Measurements from ENCODE around the gene TRAPPC6A. TPM values are rescaled to one million over a fixed set of nuclear protein-coding genes. Genes with fewer than 3 reads are reported as not detected.
A peak's percentile ranks its signal among the peaks of the same experiment; 100 is the strongest.
"Not testable (repeated sequence)": the region's sequence is repeated elsewhere in the genome, so short reads cannot be mapped to it uniquely, and the experiment has no call there.

The TRAPPC6A gene
- total RNA-seq, 1 donor from 2014 or later, result 19.6 TPM

DNA sequence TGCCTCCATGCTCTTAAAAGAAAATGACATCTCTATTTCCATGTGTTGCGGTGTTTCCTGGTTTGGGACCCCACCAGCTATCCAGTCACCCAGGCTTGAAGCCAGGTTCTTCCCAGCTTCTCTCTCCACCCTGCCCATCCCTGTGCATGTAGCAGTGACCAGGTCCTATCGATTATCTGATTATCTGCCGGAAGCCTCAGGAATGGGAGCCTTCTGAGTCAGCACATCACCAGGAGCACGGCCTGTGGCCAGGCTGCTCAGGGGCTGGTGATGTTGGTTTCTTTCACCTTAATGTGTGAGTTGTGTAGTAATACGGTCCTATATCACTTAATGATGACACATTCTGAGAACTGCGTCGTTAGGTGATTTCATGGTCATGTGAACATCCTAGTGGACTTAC is 51.4 kb downstream of the TRAPPC6A start:
- no peak for ATAC-seq

GRCh38 chr19:45125975-45126493 is 52.0 kb downstream of the TRAPPC6A start:
- peak; percentile 61 for ATAC-seq

DNA sequence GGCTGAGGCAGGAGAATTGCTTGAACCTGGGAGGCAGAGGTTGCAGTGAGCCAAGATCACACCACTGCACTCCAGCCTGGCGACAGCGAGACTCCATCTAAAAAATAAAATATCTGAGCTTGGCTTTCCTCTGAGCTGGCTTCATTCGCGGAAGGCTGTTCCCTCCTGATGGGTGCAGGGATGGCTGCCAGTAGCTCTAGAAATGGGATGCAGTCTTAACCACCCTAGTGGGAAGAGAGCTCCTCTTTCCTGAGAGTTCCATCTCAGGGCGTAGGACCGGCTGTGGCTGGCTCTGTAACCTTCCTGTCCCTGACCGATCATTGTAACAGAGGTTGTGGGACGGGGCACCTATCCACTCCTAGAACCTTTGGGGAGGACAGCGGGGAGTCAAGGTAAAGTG is 52.7 kb downstream of the TRAPPC6A start:
- no peak for ATAC-seq

DNA sequence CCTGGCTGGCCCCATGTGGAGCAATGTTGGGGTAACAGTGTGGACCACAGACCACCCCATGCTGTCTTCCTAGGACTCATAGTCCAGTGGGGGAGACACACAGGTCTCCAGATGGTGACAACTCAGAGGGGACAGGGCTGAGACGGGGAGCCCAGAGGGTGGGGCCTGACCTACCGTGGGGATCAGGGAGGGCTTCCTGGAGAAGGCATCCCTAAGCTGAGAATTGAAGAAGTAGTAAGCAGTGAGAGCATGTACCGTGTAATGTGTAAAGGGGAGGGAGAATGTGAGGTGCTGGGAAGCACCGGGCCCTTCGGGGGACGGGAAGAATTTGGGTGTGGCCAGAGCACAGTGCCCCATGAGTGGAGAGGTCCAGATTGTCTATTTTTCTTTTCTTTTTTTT is 54.0 kb downstream of the TRAPPC6A start:
- ATAC-seq, result peak; percentile 2

DNA sequence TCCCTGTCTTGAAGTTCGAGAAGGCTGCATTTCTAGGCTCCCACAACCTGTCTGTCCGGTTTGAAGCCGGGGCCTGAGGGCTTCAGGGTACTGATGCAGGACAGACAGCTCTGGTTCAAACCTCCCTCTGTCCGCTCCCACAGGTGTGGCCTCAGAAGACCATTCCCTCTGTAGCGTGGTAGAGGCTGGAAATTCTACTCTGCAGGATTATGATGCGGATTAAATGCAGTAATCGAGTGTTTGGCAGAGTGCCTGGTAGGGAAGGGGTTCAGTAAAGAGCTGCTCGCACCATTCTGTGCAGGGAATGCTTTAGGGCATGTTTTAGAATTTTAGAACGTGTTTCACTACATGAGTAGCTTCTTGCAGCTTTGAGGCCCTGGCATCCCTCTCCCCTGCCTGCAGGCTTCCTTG is 54.6 kb downstream of the TRAPPC6A start:
- peak; percentile 91 for ATAC-seq

GRCh38 chr19:45122832-45123231 is 55.2 kb downstream of the TRAPPC6A start:
- no peak for ATAC-seq

GRCh38 chr19:45121827-45122345 is 56.2 kb downstream of the TRAPPC6A start:
- ATAC-seq, result peak; percentile 17

GRCh38 chr19:45119582-45119981 is 58.5 kb downstream of the TRAPPC6A start:
- ATAC-seq, result no peak

- ATAC-seq, result not testable (repeated sequence)
Observed at GRCh38 chr19:45118591-45119355, 59.3 kb downstream of the TRAPPC6A start.

- no peak for ATAC-seq
Observed at GRCh38 chr19:45118106-45118505, 59.9 kb downstream of the TRAPPC6A start.

- ATAC-seq, result peak; percentile 11
Observed at GRCh38 chr19:45117671-45118070, 60.4 kb downstream of the TRAPPC6A start.

DNA sequence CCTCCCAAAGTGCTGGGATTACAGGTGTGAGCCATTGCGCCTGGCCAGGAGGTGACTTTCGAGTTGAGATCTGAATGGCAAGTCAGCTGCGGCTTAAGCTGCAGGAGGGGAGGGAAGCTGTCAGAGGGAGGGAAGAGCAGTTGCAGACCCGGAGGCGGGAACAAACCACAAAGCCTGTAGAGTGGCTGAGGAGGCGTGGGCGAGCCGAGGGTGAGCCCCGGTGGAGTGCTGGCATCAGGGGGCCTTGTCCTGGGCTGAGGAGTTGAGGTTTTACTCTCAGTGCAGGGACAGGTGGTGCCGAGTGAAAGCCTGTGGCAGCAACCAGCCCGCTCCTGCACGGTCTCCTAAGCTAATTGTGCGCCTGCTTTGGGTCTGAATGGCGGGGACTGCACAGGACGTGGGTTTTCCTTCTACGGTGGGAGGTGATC is 60.9 kb downstream of the TRAPPC6A start:
- no peak for ATAC-seq

- ATAC-seq, result no peak
Observed at GRCh38 chr19:45115809-45116615, 62.0 kb downstream of the TRAPPC6A start.

DNA sequence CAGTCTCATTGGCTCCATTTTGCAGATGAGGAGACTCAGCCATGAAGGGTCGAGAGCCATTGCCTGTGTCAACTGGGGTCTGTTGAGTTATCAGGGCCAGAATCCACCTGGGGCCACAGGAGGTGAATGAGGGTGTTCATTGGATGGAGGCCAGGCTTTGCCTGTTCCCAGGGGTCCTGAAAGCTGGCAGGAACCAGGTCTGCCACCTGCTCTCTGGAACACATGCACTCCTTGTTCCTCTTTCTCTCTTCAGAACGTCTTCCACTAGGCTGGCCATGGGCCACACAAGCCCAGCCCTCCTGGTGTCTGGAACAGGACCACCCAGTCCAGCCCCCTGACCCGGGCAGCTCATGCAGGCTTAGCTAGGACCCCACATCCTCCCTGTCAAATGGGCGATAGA is 63.9 kb downstream of the TRAPPC6A start:
- ATAC-seq, result no peak

GRCh38 chr19:45113628-45114027 is 64.4 kb downstream of the TRAPPC6A start:
- ATAC-seq, result peak; percentile 27

Other genes starting within 250 kb of the TRAPPC6A start
- not detected for gene APOC4, start 236.0 kb downstream of the TRAPPC6A start, total RNA-seq
- gene APOC2, start 232.2 kb downstream of the TRAPPC6A start, total RNA-seq, result 0.52 TPM
- 69.9 TPM for gene CLPTM1, start 222.9 kb downstream of the TRAPPC6A start, total RNA-seq
- 6.6 TPM for gene RELB, start 176.8 kb downstream of the TRAPPC6A start, total RNA-seq
- gene CLASRP, start 139.2 kb downstream of the TRAPPC6A start, total RNA-seq, result 30.8 TPM
- gene ZNF296, start 101.8 kb downstream of the TRAPPC6A start, total RNA-seq, result 8.1 TPM
- 18.7 TPM for gene GEMIN7, start 99.0 kb downstream of the TRAPPC6A start, total RNA-seq
- gene PPP1R37, start 85.1 kb downstream of the TRAPPC6A start, total RNA-seq, result 24.2 TPM
- 1.00 TPM for gene NKPD1, start 17.3 kb downstream of the TRAPPC6A start, total RNA-seq
- gene BLOC1S3, start 547 bp upstream of the TRAPPC6A start, total RNA-seq, result 8.8 TPM
- gene EXOC3L2, start 67.2 kb upstream of the TRAPPC6A start, total RNA-seq, result 1.1 TPM
- 21.0 TPM for gene MARK4, start 73.0 kb upstream of the TRAPPC6A start, total RNA-seq
- 0.96 TPM for gene CKM, start 144.6 kb upstream of the TRAPPC6A start, total RNA-seq
- gene KLC3, start 162.5 kb upstream of the TRAPPC6A start, total RNA-seq, result 17.5 TPM
- 10.6 TPM for gene ERCC2, start 192.3 kb upstream of the TRAPPC6A start, total RNA-seq
- gene PPP1R13L, start 226.8 kb upstream of the TRAPPC6A start, total RNA-seq, result 186 TPM
- gene POLR1G, start 228.4 kb upstream of the TRAPPC6A start, total RNA-seq, result 6.5 TPM
- gene ERCC1, start 245.7 kb upstream of the TRAPPC6A start, total RNA-seq, result 48.5 TPM